HG03565 (cell line): ENCODE measurements around the gene CLEC1A.

Experiments
- ATAC-seq: cut with Tn5 transposase; IDR thresholded peaks from one replicate; pipeline ENCODE4 v1.9.1; 2021; ENCODE audit warnings: mild to moderate bottlenecking, moderate library complexity; ENCODE audit not compliant: unreplicated experiment

The CLEC1A gene

GRCh38 chr12:10098791-10099190, at the start of gene CLEC1A:
Gene CLEC1A, minus strand, starts transcription at chr12:10098985. Its CDS starts 63 bp downstream, at chr12:10098922.
- ATAC-seq = no peak

DNA sequence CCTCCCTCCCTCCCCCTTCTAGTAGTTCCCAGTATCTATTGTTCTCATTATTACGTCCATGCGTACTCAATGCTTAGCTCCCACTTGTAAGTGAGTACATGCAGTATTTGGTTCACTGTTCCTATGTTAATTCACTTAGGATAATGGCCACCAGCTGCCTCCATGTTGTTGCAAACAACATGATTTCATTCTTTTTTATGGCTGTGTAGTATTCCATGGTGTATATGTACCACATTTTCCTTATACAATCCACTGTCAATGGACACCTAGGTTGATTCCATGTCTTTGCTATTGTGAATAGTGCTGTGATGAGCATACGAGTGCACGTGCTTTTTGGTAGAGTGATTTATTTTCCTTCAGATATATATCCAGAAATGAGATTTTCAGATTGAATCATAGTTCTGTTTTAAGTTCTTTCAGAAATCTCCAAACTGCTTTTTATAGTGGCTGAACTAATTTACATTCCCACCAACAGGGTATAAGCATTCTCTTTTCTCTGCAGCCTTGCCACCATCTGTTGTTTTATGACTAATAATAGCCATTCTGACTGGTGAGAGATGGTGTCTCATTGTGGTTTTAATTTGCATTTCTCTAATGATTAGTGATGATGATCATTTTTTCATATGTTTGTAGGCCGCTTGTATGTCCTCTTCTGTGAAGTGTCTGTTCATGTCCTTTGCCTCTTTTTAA, 49.1 kb upstream of the CLEC1A start:
- ATAC-seq = peak; percentile 61

DNA sequence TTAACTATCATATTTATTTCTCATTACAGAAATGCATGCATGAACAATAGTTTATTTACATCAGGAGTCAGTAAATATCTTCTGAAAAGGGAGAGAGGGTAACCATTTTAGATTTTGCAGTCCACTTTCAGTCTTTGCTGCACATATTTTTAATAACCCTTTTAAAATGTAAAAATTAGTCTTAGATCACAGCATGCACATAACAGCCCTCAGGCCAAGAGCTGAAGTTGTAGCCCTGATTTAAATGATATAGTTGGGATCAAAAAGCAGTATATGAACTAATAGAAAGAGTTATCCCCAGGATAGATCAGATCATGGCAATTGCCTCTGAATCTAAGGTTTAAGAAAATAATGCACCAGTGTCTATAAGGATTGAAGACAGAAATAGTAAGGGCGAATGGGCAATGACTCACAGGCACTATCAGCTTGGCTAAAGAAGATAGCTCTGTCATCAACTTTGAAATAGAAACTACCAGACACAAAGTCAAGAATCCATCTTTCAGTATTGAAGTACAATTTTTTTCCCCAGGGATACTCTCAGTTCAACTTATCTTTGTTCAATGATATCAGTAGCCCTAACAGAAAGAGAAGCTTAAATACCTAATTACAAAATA, 44.3 kb upstream of the CLEC1A start:
- ATAC-seq = no peak

DNA sequence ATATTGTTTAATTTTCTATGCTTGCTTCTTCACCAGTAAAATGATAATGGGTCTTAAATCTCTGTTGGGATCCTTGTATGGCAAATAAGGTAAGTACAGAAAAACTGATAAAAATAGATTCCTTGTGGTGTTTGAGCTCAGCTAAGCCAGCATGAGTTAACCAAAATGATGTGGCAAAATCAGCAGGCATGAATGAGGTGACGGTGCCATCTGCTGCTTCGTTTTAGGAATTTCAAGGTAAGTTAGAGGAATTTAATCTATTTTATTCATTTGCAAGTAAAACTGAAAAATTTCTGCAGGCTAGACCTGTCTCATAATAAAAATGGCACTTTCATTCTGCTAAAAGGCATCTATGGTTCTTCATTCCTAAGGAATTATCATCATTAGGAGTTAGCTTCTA, 41.2 kb upstream of the CLEC1A start:
- ATAC-seq = no peak

- ATAC-seq = no peak
Measured at GRCh38 chr12:10136637-10137205, 37.9 kb upstream of the CLEC1A start.

- no peak for ATAC-seq
Measured at GRCh38 chr12:10135126-10135525, 36.3 kb upstream of the CLEC1A start.

DNA sequence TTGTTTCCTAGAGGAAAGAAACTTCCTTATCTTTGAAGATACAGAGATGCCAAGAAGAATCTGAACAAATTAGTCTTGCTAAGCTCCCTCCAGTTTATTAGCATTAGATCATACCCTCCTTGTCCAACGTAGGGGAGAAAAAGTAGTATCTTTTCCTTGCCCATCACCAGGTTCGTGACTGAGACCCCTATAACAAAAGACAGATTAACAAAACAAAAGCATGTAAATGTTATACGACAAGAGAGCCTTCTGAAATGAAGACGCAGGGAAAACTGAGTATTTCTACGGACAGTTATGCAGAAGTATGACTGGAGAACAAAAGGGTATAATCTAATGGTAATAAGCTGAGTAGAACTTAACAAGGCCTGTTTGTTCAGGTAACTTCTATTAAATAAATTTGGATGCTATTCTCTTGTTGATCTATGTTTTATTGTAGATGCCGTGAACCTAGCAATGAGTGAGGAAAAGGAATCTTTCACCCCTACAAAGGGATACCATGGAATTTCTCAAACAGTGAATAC, 34.1 kb upstream of the CLEC1A start:
- ATAC-seq = no peak

DNA sequence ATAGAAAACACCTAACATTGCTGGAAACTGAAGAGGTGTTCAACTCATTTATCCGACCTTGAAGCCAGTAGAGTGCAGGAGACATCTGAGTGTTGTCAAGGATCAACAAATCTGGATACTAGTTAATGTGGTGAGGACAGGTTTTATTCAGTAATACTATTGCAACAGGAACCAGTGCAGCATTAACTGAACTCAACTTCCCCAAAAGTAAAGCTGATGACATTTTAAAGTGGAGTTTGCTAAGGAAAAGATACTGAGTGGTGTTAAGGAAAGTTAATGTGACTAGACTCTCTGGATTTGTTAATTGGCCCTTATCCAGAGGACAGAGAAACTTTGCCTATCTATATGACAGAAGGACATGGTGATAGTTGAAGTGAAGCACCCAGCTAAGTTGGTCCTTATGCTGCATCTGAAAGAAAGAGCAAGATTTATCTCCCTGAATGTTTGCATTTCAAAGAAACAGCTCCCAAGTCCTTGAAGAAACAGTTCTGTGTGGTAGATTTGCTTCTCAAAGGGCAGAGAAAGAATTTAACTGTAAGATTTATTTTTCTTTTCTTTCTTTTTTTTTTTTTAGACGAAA, 32.4 kb upstream of the CLEC1A start:
- ATAC-seq = no peak

DNA sequence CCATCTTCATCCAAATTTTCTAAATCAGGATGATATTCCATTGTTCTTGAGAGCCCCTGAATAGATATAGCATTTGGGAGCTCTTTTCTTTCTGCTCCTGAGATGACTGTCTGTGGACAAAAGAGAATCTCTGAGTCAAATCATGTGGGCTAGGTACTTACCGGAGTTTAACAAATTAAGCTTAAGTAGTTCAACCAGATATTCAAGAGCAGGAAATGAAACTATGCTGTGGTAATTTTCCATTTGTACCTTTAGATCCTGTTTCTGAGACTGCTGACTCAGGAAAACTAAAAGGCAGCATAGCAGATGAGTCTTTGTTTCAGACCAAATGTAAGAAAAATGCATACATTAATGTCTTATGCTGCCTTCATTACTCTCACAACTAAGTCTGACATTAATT, 31.3 kb upstream of the CLEC1A start, which contains the start of gene CLEC7A:
Gene CLEC7A (minus strand): TSS at position 158 of the 400 bp plus-strand sequence. CDS start 117 bp downstream, at position 41.
- peak; percentile 72 for ATAC-seq

GRCh38 chr12:10128687-10129086, 29.9 kb upstream of the CLEC1A start:
- ATAC-seq = no peak

DNA sequence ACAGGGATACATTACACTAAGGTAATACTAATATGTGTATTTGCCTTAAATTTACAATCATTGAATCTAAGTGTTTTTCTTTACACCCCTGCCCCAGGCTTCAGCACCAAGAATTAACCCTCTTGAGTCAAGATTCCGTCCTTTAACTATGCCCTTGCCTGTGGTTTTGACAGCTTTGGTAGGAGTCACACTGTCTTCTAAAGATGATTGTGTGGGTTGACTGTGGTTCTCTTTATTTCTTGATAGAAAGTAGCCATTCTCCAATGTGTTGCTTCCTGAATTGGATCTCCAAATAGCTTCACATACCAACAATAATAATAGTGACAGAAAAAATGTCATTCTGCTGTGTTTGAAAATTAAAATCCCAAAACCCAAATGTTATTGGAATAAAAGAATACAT, 27.6 kb upstream of the CLEC1A start:
- ATAC-seq = no peak

DNA sequence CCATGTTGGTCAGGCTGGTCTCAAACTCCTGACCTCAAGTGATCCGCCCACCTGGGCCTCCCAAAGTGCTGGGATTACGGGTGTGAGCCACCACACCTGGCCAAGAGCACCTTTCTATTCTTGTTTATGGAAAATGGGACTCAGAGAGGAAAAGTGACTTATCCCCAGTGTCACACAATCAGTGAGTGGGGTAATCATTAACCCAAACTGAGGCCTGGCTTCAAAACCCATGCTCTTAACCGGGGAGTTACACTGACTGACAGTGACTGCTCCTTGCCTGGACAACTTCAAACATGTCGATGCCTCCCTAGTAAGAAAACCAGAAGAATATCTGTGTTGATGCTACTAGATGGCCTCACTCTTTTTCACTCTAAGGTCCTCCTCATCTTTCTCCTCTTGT, 23.9 kb upstream of the CLEC1A start:
- no peak for ATAC-seq

DNA sequence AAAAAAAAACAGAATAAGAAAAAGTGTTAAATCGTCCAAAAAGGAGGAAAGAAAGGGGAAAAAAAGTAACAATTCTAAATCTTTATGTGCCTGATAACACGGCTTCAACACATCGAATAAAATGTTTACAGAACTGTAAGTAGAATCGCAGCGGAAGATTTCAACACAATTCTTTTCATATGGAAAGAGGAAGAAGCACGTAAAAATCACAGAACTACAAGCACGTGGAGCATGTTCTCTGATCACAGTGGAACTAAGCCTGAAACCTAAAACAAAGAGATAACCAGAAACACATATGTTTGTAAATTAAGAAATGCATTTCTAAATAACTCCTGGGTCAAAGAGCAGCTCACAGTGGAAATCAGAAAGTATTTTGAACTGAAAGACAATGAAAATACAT, 22.5 kb upstream of the CLEC1A start:
- no peak for ATAC-seq

GRCh38 chr12:10119066-10119465, 20.3 kb upstream of the CLEC1A start:
- no peak for ATAC-seq

- no peak for ATAC-seq
Measured at GRCh38 chr12:10115890-10116289, 17.1 kb upstream of the CLEC1A start.

DNA sequence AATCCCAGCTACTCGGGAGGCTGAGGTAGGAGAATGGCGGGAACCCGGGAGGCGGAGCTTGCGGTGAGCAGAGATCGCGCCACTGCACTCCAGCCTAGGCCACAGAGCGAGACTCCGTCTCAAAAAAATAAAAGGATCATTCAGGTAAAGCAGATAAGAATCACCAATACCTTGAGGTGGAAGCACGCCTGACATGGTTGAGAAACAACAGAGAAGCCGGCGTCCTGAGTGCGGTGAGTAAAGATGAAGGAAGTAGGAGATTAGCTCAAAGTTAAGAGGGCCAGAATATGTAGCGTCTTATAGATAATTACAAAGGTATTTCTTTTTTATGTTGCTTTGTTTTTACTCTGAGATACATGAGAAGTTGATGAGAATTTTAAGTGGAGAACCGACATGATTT, 16.5 kb upstream of the CLEC1A start:
- no peak for ATAC-seq

GRCh38 chr12:10113920-10114319, 15.1 kb upstream of the CLEC1A start:
- no peak for ATAC-seq

DNA sequence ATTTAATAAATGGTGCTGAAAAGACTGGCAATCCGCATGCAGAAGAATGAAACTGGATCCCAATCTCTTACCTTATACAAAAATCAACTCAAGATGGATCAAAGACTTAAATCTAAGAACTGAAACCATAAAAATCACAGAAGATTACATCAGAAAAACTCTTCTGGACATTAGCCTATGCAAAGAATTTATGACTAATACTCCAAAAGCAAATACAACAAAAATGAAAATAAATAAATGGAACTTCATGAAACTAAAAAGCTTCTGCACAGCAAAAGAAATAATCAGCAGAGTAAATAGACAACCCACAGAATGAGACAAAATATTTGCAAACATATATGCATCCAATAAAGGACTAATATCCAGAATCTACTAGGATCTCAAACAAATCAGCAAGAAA, 14.3 kb upstream of the CLEC1A start:
- ATAC-seq = no peak

DNA sequence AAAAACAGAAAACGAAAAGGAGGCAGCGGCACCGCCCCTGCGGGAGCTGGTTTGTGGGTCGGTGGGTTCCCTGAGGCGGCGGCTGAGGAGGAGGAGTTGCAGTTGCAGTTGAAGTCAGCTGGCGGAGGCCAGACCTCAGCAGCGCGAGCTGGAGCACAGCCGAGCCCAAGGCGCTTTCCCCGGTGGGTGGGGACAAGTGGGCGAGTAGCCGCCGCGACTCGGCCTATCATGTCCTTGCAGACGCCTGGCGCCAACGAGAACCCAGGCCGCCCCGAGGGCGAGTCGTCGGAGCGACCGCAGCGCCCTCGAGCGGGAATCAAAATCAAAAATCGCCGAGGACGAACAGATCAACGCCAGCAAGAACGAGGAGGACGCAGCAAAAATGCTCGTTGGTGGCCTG, 12.7 kb upstream of the CLEC1A start:
- ATAC-seq = no peak

GRCh38 chr12:10110256-10110844, 11.6 kb upstream of the CLEC1A start:
- no peak for ATAC-seq

DNA sequence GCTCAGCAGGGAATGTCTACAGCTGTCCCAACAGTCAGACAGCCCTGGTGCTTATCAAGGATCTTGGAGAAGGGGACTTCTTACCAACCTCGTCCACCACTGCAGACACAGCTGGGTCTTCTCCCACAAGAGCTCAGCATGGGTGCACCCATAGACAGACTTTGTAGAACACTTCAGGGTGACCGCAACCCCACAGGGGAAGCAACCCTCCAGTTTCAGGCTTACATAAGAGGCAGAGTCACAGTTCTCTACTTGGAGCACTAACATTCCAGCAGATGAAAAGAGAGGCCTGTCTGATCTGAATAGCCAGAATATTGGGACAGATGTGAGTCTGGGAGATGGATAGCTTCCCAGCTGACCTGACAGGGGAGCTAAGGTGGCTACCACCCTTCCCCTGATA, 3.5 kb upstream of the CLEC1A start:
- no peak for ATAC-seq
